Endothelial cell of umbilical vein (primary cell): ENCODE data around the gene TSHZ1. TPM values are rescaled to one million over a fixed set of nuclear protein-coding genes. Genes with fewer than 3 reads are reported as not detected.

Experiments
- BruUV-seq: library from RNA; stranded (reverse); fragments of 400-500 nt; replicated peaks from 2 replicates; lab custom pipeline; 2021; lab: Mats Ljungman, UMichigan
- CTCF ChIA-PET: fragments of 300-600, 350-600 bp; sonication (Branson Sonifier 250); formaldehyde crosslinking; loops from one replicate; lab custom pipeline; 2021; ENCODE audit warnings: antibody characterized with exemption, inconsistent platforms; lab: Charles Lee
- POLR2A ChIA-PET: fragments of 300-600, 350-600 bp; sonication (Branson Sonifier 250); formaldehyde crosslinking; loops from one replicate; lab custom pipeline; 2021; ENCODE audit warnings: antibody characterized with exemption, inconsistent platforms; lab: Charles Lee
- DNase-seq: peaks from one replicate; pipeline ENCODE4 v3.0.0-alpha.2; 2011; ENCODE audit warnings: low read depth, low spot score
- FAIRE-seq: peaks from 2 replicates; lab custom pipeline; 2011; peaks lifted over from hg19 to GRCh38; lab: Jason Lieb, UNC
- H2AFZ ChIP-seq: 2 replicates; pipeline ENCODE4 v1.6.0; 2012; ENCODE audit warnings: low read depth, low read length, control low read depth, inconsistent platforms
- H3K27ac ChIP-seq: 2 replicates; pipeline ENCODE4 v1.5.1; 2011; ENCODE audit warnings: low read depth, mild to moderate bottlenecking, control low read depth, low read length, moderate library complexity; ENCODE audit not compliant: insufficient read depth
- H3K27me3 ChIP-seq, 2 experiments: 2 replicates each; pipeline versions ENCODE4 v1.6.0 to v1.6.1; 2011; ENCODE audit warnings: low read length in 2 of 2, mixed read lengths in 1 of 2; ENCODE audit not compliant: control insufficient read depth in 2 of 2, insufficient read depth in 2 of 2
- H3K36me3 ChIP-seq, 2 experiments: 2 replicates in 1 of 2; 3 replicates in 1 of 2; pipeline ENCODE4 v1.5.1; 2011; ENCODE audit warnings: low read length in 2 of 2, mild to moderate bottlenecking in 1 of 2, moderate library complexity in 1 of 2; ENCODE audit not compliant: control insufficient read depth in 2 of 2, insufficient read depth in 2 of 2; ENCODE audit errors: extremely low read depth in 1 of 2
- H3K4me1 ChIP-seq: 3 replicates; pipeline ENCODE4 v1.5.1; 2011; ENCODE audit warnings: mild to moderate bottlenecking, low read length; ENCODE audit not compliant: control insufficient read depth, insufficient read depth; ENCODE audit errors: extremely low read depth
- H3K4me2 ChIP-seq: 2 replicates; pipeline ENCODE4 v1.6.1; 2011; ENCODE audit warnings: low read length, control low read depth, mixed read lengths; ENCODE audit not compliant: insufficient read depth
- H3K4me3 ChIP-seq, 3 experiments: fragments of 200-600 bp in 1 of 3; sonication (generic), shearing (Covaris generic) in 1 of 3; replicated peaks in 1 of 3; 2 replicates each; pipeline ENCODE4 v1.5.1; 2011 to 2016; ENCODE audit warnings: control low read depth in 3 of 3, low read length in 3 of 3, mild to moderate bottlenecking in 2 of 3, inconsistent platforms in 1 of 3, low read depth in 1 of 3, moderate library complexity in 1 of 3; ENCODE audit not compliant: insufficient read depth in 1 of 3
- H3K79me2 ChIP-seq: 2 replicates; pipeline ENCODE4 v1.6.0; 2012; ENCODE audit warnings: low read length, inconsistent platforms; ENCODE audit not compliant: control insufficient read depth, insufficient read depth
- H3K9ac ChIP-seq: replicated peaks from 2 replicates; pipeline ENCODE3; 2011; ENCODE audit warnings: low read length, control low read depth; ENCODE audit not compliant: insufficient read depth; ENCODE audit errors: extremely low read depth
- H3K9me1 ChIP-seq: replicated peaks from 3 replicates; pipeline ENCODE4 v1.6.0; 2011; ENCODE audit warnings: mild to moderate bottlenecking, low read length; ENCODE audit not compliant: control insufficient read depth, insufficient read depth; ENCODE audit errors: extremely low read depth
- H3K9me3 ChIP-seq: replicated peaks from 2 replicates; pipeline ENCODE4 v1.5.1; 2012; ENCODE audit warnings: low read length, inconsistent platforms; ENCODE audit not compliant: control insufficient read depth, insufficient read depth
- H4K20me1 ChIP-seq: replicated peaks from 2 replicates; pipeline ENCODE3; 2011; ENCODE audit warnings: mild to moderate bottlenecking, low read length; ENCODE audit not compliant: control insufficient read depth, insufficient read depth; ENCODE audit errors: extremely low read depth
- EZH2 ChIP-seq: IDR thresholded peaks from 2 replicates; pipeline ENCODE4 v1.6.1; 2012; ENCODE audit warnings: borderline replicate concordance, low read depth, mild to moderate bottlenecking, moderate library complexity, low read length, inconsistent platforms; ENCODE audit not compliant: severe bottlenecking
- FOS ChIP-seq: IDR thresholded peaks from 2 replicates; pipeline ENCODE4 v1.6.1; 2011; ENCODE audit warnings: mild to moderate bottlenecking, low read length, moderate library complexity, borderline replicate concordance; ENCODE audit not compliant: insufficient read depth
- GATA2 ChIP-seq: IDR thresholded peaks from 2 replicates; pipeline ENCODE4 v1.7.0; 2011; ENCODE audit warnings: low read depth, mild to moderate bottlenecking, moderate library complexity, mixed read lengths, low read length; ENCODE audit not compliant: insufficient read length, insufficient read depth
- JUN ChIP-seq: IDR thresholded peaks from 2 replicates; pipeline ENCODE4 v1.6.1; 2011; ENCODE audit warnings: borderline replicate concordance, low read depth; ENCODE audit not compliant: insufficient read length, insufficient read depth
- MAX ChIP-seq: IDR thresholded peaks from 2 replicates; pipeline ENCODE4 v1.6.1; 2011; ENCODE audit not compliant: insufficient read depth, insufficient read length
- POLR2AphosphoS5 ChIP-seq: IDR thresholded peaks from 2 replicates; pipeline ENCODE4 v1.6.1; 2012; ENCODE audit warnings: low read depth, mild to moderate bottlenecking, control low read depth, low read length, moderate library complexity; ENCODE audit not compliant: insufficient read depth
- dilution Hi-C: fragments of 300-500 bp; cut with MboI; formaldehyde crosslinking; loops from one replicate; pipeline ENCODE4 v1.15.0; 2019; ENCODE audit warnings: low sequenced_read_pairs; ENCODE audit not compliant: extremely low pct_ligation_motif_present
- intact Hi-C: fragments of 100-400 bp; cut with micrococcal nuclease; formaldehyde crosslinking; loops from one replicate; pipeline ENCODE4 v1.10.0; 2022
- polyA plus RNA-seq, 4 experiments: library from polyadenylated mRNA; depleted of rRNA in 3 of 4; stranded (reverse) in 3 of 4; unstranded in 1 of 4; fragments of >200 nt; gene quantifications; 2 replicates each; pipeline versions ENCODE4 v1.2.1 to v1.2.3, GENCODE V29; 2011 to 2012; ENCODE audit warnings: missing spikeins in 1 of 4
- total RNA-seq: library from RNA; stranded (reverse); gene quantifications from 2 replicates; pipeline ENCODE4 v1.2.3, GENCODE V29; 2021

Gene TSHZ1
- total and polyA plus RNA-seq, 2 donors (not counting 3 experiments of a cell fraction or from before 2014, with no cell fraction given): 4.2 to 10.2 TPM

- H3K27ac ChIP-seq: no peak overlapping the region
- peaks cover 28% of the 10 kb centered on the region for H3K79me2 ChIP-seq
- no peaks in the 10 kb centered on the region for H3K9me1 ChIP-seq
- intact Hi-C loops: loop anchor here (2.0 to 10.0 kb wide), 4 partner anchors 56 to 1283 kb away; partner anchors contain the start of gene ZNF516
- TF ChIP-seq JUN (no peak), POLR2AphosphoS5 (no peak), EZH2 (no peak), GATA2 (no peak), FOS (no peak), MAX (no peak)
- H4K20me1 ChIP-seq: no peaks in the 10 kb centered on the region
- no peaks in the 10 kb centered on the region for H3K36me3 ChIP-seq
- POLR2A ChIA-PET: no interaction called here
- H3K9ac ChIP-seq: peak overlapping the region; percentile 48
- H3K4me3 ChIP-seq: peak overlapping the region; percentile 57 to 88 (median 60)
- no peaks in the 10 kb centered on the region for H3K9me3 ChIP-seq
- dilution Hi-C loops: no loop called here
- no peak for FAIRE-seq
- CTCF ChIA-PET: no interaction called here
- no TSS peak for BruUV-seq
- no peaks in the 10 kb centered on the region for H3K27me3 ChIP-seq
- peaks cover 46% of the 10 kb centered on the region for H3K4me1 ChIP-seq
- H3K4me2 ChIP-seq: peak overlapping the region; percentile 47
- H2AFZ ChIP-seq: peak overlapping the region; percentile 55
- no peak for DNase-seq
Measured at GRCh38 chr18:75211626-75211952, 992 bp downstream of the TSHZ1 start.
